Epithelial cell of esophagus (primary cell): ENCODE measurements around the gene SENP7.

Experiments used
- DNase-seq: peaks from one replicate; pipeline ENCODE4 v3.0.0; 2010; ENCODE audit warnings: low read depth
- H3K4me3 ChIP-seq: 2 replicates; pipeline ENCODE4 v1.5.1; 2011; ENCODE audit warnings: mild to moderate bottlenecking, low read length, control low read depth
- CTCF ChIP-seq: IDR thresholded peaks from 2 replicates; pipeline ENCODE4 v1.5.1; 2011; ENCODE audit warnings: low read depth, mild to moderate bottlenecking, low read length, control low read depth, inconsistent platforms; ENCODE audit not compliant: insufficient read depth; ENCODE audit errors: missing control alignments

SENP7 gene

GRCh38 chr3:101377209-101377608 is 135.8 kb downstream of the SENP7 start:
- DNase-seq: no peak

GRCh38 chr3:101375586-101375985 is 137.4 kb downstream of the SENP7 start:
- no peak for TF ChIP-seq CTCF

More at GRCh38 chr3:101377209-101377608, 135.8 kb downstream of the SENP7 start:
- H3K4me3 ChIP-seq: no peak overlapping the region
- no peak for TF ChIP-seq CTCF

GRCh38 chr3:101362406-101362805 is 150.6 kb downstream of the SENP7 start:
- H3K4me3 ChIP-seq: no peak overlapping the region
- TF ChIP-seq CTCF: no peak
- no peak for DNase-seq

More at GRCh38 chr3:101375586-101375985, 137.4 kb downstream of the SENP7 start:
- no peak overlapping the region for H3K4me3 ChIP-seq
- DNase-seq: no peak

- no peak for TF ChIP-seq CTCF
- no peak for DNase-seq
Measured at GRCh38 chr3:101351829-101352228, 161.2 kb downstream of the SENP7 start.

GRCh38 chr3:101340591-101340990 is 172.4 kb downstream of the SENP7 start:
- DNase-seq: peak; percentile 1
- TF ChIP-seq CTCF: no peak
- H3K4me3 ChIP-seq: no peak overlapping the region

More at GRCh38 chr3:101351829-101352228, 161.2 kb downstream of the SENP7 start:
- no peak overlapping the region for H3K4me3 ChIP-seq

- TF ChIP-seq CTCF: no peak
- no peak overlapping the region for H3K4me3 ChIP-seq
- DNase-seq: no peak
Measured at GRCh38 chr3:101333883-101334282, 179.1 kb downstream of the SENP7 start.

- no peak overlapping the region for H3K4me3 ChIP-seq
- DNase-seq: no peak
- no peak for TF ChIP-seq CTCF
Measured at GRCh38 chr3:101329016-101329673, 183.9 kb downstream of the SENP7 start.
